NB4 (cell line): ENCODE measurements around the gene NFYA.

Experiments used
- MYC ChIP-seq: IDR thresholded peaks from 2 replicates; pipeline ENCODE4 v1.6.1; 2011; ENCODE audit warnings: low read depth, low read length
- POLR2A ChIP-seq: IDR thresholded peaks from 2 replicates; pipeline ENCODE4 v1.6.1; 2011; ENCODE audit warnings: mild to moderate bottlenecking; ENCODE audit not compliant: insufficient read length; ENCODE audit errors: extremely low read depth
- TF ChIP-seq, protein P1 (sequence below): IDR thresholded peaks from one replicate; pipeline ENCODE4 v1.5.1; 2012; ENCODE audit warnings: low read depth, low read length
- TF ChIP-seq, protein P2 (sequence below): IDR thresholded peaks from 2 replicates; pipeline ENCODE4 v1.6.1; 2011; ENCODE audit warnings: low read depth, low read length

DNA sequence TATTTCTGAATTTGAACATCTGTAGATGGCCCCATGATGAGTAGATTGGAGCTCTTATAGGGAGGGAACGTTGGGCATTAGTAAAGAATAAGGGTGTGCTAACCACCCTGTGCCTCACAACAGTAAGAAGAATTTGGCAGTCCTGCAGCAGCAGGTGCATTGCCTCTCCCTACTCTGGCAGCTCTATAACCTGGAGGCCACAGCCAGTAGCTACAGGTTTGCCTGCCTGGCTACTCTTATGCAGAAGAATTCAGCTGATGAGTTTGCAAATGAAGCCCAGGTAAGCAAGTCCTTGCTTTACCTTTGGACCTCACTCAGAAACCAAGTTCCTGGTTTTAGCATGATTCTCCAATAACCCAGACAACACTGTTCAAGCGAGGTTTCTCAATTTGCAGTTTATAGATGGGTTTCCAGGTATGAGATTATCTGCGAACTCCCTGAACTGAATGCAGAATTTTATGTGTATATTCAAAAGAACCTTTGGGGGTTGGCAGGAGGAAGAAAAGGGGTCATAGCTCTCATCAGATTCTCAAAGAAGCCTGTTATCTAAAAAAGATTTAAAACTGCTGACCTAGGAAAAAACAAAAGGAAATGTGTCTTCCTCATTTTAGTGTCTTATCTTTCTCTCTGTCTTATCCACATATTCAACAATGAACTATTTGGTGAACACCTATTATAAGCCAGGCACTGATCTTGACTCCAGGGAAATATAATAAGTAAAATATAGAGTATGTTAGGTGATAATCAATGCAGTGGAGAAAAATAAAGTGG, 62.5 kb downstream of the NFYA start:
- TF ChIP-seq, protein P1, sequence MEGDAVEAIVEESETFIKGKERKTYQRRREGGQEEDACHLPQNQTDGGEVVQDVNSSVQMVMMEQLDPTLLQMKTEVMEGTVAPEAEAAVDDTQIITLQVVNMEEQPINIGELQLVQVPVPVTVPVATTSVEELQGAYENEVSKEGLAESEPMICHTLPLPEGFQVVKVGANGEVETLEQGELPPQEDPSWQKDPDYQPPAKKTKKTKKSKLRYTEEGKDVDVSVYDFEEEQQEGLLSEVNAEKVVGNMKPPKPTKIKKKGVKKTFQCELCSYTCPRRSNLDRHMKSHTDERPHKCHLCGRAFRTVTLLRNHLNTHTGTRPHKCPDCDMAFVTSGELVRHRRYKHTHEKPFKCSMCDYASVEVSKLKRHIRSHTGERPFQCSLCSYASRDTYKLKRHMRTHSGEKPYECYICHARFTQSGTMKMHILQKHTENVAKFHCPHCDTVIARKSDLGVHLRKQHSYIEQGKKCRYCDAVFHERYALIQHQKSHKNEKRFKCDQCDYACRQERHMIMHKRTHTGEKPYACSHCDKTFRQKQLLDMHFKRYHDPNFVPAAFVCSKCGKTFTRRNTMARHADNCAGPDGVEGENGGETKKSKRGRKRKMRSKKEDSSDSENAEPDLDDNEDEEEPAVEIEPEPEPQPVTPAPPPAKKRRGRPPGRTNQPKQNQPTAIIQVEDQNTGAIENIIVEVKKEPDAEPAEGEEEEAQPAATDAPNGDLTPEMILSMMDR: no peak
- no peak for TF ChIP-seq POLR2A
- no peak for TF ChIP-seq MYC
- TF ChIP-seq, protein P2, sequence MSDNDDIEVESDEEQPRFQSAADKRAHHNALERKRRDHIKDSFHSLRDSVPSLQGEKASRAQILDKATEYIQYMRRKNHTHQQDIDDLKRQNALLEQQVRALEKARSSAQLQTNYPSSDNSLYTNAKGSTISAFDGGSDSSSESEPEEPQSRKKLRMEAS: no peak
